Osteocyte (in vitro differentiated cells): ENCODE measurements around the gene TBXAS1. TPM values are rescaled to one million over a fixed set of nuclear protein-coding genes. Genes with fewer than 3 reads are reported as not detected.

Experiments used
- DNase-seq: peaks from one replicate; pipeline ENCODE4 v3.0.0; 2021; ENCODE audit warnings: mixed read lengths; ENCODE audit not compliant: unreplicated experiment; ENCODE audit errors: extremely low spot score
- H3K27ac Mint-ChIP-seq: one replicate; pipeline ENCODE4 v1.8.0; 2021; ENCODE audit warnings: mild to moderate bottlenecking, mixed read lengths; ENCODE audit not compliant: unreplicated experiment
- H3K27me3 Mint-ChIP-seq: one replicate; pipeline ENCODE4 v1.8.0; 2021; ENCODE audit warnings: mixed read lengths; ENCODE audit not compliant: unreplicated experiment
- H3K36me3 Mint-ChIP-seq: one replicate; pipeline ENCODE4 v1.8.0; 2021; ENCODE audit warnings: mixed read lengths; ENCODE audit not compliant: unreplicated experiment
- H3K4me1 Mint-ChIP-seq: one replicate; pipeline ENCODE4 v1.8.0; 2021; ENCODE audit warnings: mixed read lengths; ENCODE audit not compliant: unreplicated experiment
- H3K4me3 Mint-ChIP-seq: one replicate; pipeline ENCODE4 v1.8.0; 2021; ENCODE audit warnings: mild to moderate bottlenecking, moderate library complexity, mixed read lengths; ENCODE audit not compliant: unreplicated experiment
- H3K9me3 Mint-ChIP-seq: one replicate; pipeline ENCODE4 v1.8.0; 2021; ENCODE audit warnings: mixed read lengths; ENCODE audit not compliant: unreplicated experiment
- CTCF ChIP-seq: fragments of 200-600 bp; sonication (generic); IDR thresholded peaks from 2 replicates; pipeline ENCODE4 v1.5.0; 2021; ENCODE audit warnings: antibody characterized with exemption, mild to moderate bottlenecking, moderate library complexity
- total RNA-seq: library from RNA; stranded (reverse); gene quantifications from 2 replicates; pipeline ENCODE4 v1.2.1, GENCODE V29; 2021

Gene TBXAS1
- total RNA-seq, 1 donor from 2014 or later, result 3.5 TPM

GRCh38 chr7:139846297-139846696 lies 17.2 kb downstream of the TBXAS1 start:
- DNase-seq, result no peak
- no peaks in the 10 kb centered on the region for H3K4me1 Mint-ChIP-seq
- no peaks in the 10 kb centered on the region for H3K9me3 Mint-ChIP-seq
- H3K36me3 Mint-ChIP-seq, result no peaks in the 10 kb centered on the region
- TF ChIP-seq CTCF, result no peak
- H3K27ac Mint-ChIP-seq, result no peak overlapping the region
- H3K4me3 Mint-ChIP-seq, result no peak overlapping the region
- peaks cover 30% of the 10 kb centered on the region for H3K27me3 Mint-ChIP-seq

- no peak for TF ChIP-seq CTCF
- no peak overlapping the region for H3K4me3 Mint-ChIP-seq
- DNase-seq, result no peak
- no peaks in the 10 kb centered on the region for H3K4me1 Mint-ChIP-seq
- H3K27ac Mint-ChIP-seq, result no peak overlapping the region
- no peaks in the 10 kb centered on the region for H3K9me3 Mint-ChIP-seq
- H3K27me3 Mint-ChIP-seq, result peaks cover 26% of the 10 kb centered on the region
- H3K36me3 Mint-ChIP-seq, result no peaks in the 10 kb centered on the region
Observed at GRCh38 chr7:139848274-139848673, 19.2 kb downstream of the TBXAS1 start.

- TF ChIP-seq CTCF, result no peak
- H3K27ac Mint-ChIP-seq, result no peak overlapping the region
Observed at GRCh38 chr7:139850906-139851305, 21.8 kb downstream of the TBXAS1 start.

GRCh38 chr7:139851770-139852481 lies 22.9 kb downstream of the TBXAS1 start:
- TF ChIP-seq CTCF, result no peak
- H3K36me3 Mint-ChIP-seq, result no peaks in the 10 kb centered on the region
- H3K4me3 Mint-ChIP-seq, result no peak overlapping the region
- H3K9me3 Mint-ChIP-seq, result no peaks in the 10 kb centered on the region
- H3K4me1 Mint-ChIP-seq, result no peaks in the 10 kb centered on the region
- no peak overlapping the region for H3K27ac Mint-ChIP-seq
- no peak for DNase-seq
- H3K27me3 Mint-ChIP-seq, result peaks cover 3% of the 10 kb centered on the region

More at GRCh38 chr7:139850906-139851305, 21.8 kb downstream of the TBXAS1 start:
- DNase-seq, result no peak
- no peak overlapping the region for H3K4me3 Mint-ChIP-seq
- H3K9me3 Mint-ChIP-seq, result no peaks in the 10 kb centered on the region
- peaks cover 7% of the 10 kb centered on the region for H3K27me3 Mint-ChIP-seq
- H3K36me3 Mint-ChIP-seq, result no peaks in the 10 kb centered on the region
- H3K4me1 Mint-ChIP-seq, result no peaks in the 10 kb centered on the region

- Mint-ChIP-seq H3K9me3 (no peaks in the 10 kb centered on the region), H3K27me3 (peaks cover 2% of the 10 kb centered on the region), H3K27ac (no peak overlapping the region), H3K4me3 (no peak overlapping the region), H3K36me3 (no peaks in the 10 kb centered on the region), H3K4me1 (no peaks in the 10 kb centered on the region)
- TF ChIP-seq CTCF, result no peak
- no peak for DNase-seq
Observed at GRCh38 chr7:139852482-139852845, 23.4 kb downstream of the TBXAS1 start.
